Breast epithelium (tissue), 3 donors: ENCODE measurements around the gene YPEL2.

ENCODE experiments used
- POLR2A ChIP-seq: fragments of 450-650 bp; IDR thresholded peaks from one replicate; pipeline ENCODE4 v1.6.1; 2016; ENCODE audit warnings: antibody characterized with exemption, mild to moderate bottlenecking, moderate library complexity
- TF ChIP-seq, protein P1 (sequence below), 3 donors: fragments of 450-650 bp; IDR thresholded peaks; one replicate each; pipeline ENCODE4 v1.5.1; 2016 to 2017; ENCODE audit warnings: antibody characterized with exemption in 3 of 3, mild to moderate bottlenecking in 3 of 3, moderate library complexity in 3 of 3

DNA sequence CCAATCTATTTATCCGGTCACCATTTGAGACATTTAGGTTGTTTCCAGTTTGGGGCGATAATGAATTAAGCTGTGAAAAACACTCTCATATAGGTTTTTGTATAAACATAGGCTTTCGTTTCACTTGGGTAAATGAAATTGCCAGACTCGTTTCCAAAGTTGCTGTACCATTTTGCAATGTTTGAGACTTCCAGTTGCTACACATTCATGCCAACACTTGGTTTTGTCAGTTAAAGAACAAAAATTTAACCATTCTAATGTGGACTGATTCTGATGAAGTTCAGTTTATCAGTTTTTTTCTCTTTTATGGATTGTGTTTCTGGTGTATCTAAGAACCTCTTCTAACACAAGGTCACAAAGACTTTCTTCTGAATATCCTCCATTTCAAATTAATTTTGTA, 52.4 kb downstream of the YPEL2 start:
- TF ChIP-seq, protein P1, sequence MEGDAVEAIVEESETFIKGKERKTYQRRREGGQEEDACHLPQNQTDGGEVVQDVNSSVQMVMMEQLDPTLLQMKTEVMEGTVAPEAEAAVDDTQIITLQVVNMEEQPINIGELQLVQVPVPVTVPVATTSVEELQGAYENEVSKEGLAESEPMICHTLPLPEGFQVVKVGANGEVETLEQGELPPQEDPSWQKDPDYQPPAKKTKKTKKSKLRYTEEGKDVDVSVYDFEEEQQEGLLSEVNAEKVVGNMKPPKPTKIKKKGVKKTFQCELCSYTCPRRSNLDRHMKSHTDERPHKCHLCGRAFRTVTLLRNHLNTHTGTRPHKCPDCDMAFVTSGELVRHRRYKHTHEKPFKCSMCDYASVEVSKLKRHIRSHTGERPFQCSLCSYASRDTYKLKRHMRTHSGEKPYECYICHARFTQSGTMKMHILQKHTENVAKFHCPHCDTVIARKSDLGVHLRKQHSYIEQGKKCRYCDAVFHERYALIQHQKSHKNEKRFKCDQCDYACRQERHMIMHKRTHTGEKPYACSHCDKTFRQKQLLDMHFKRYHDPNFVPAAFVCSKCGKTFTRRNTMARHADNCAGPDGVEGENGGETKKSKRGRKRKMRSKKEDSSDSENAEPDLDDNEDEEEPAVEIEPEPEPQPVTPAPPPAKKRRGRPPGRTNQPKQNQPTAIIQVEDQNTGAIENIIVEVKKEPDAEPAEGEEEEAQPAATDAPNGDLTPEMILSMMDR (IDR thresholded peaks at IDR 0.05): no peak
- TF ChIP-seq POLR2A: no peak
